ENCODE results near the gene NPHP4. TPM values are rescaled to one million over a fixed set of nuclear protein-coding genes. Genes with fewer than 3 reads are reported as not detected.
"Not testable (repeated sequence)": the region's sequence is repeated elsewhere in the genome, so short reads cannot be mapped to it uniquely, and the experiment has no call there.

The NPHP4 gene
- total RNA-seq, 2 donors from 2014 or later: 6.2 to 15.9 TPM

DNA sequence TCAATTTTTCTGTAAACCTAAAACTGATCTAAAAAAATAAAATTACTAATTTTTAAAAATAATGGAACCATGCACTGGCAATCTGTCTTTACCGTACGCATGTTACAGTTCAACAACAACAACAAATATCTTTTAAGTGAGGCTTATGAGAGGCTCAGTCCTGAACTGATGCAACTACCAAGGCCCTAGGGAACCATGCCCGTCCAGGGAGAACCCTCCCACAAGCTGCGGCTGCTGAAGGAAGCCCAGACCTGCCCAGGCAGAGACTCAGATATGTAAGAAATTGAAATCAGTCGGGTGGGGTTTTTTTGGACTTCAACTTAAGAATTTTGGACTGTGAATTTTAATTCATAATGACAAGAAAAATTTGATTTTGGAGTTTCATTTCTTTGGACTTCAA, 91.1 kb downstream of the NPHP4 start:
- Histone ChIP-seq H3K27me3 (no peaks in the 10 kb centered on the region), H3K9me3 (no peaks in the 10 kb centered on the region), H3K4me3 (no peak overlapping the region), H3K4me1 (no peaks in the 10 kb centered on the region), H3K36me3 (no peaks in the 10 kb centered on the region), H3K9ac (ENCODE audit: low read depth in 2 of 2, low read length in 2 of 2) (no peak overlapping the region), H3K27ac (no peak overlapping the region)
- intact Hi-C loops (cut with DNase I): no loop called here
- DNase-seq: no peak
- TF ChIP-seq, protein P1, sequence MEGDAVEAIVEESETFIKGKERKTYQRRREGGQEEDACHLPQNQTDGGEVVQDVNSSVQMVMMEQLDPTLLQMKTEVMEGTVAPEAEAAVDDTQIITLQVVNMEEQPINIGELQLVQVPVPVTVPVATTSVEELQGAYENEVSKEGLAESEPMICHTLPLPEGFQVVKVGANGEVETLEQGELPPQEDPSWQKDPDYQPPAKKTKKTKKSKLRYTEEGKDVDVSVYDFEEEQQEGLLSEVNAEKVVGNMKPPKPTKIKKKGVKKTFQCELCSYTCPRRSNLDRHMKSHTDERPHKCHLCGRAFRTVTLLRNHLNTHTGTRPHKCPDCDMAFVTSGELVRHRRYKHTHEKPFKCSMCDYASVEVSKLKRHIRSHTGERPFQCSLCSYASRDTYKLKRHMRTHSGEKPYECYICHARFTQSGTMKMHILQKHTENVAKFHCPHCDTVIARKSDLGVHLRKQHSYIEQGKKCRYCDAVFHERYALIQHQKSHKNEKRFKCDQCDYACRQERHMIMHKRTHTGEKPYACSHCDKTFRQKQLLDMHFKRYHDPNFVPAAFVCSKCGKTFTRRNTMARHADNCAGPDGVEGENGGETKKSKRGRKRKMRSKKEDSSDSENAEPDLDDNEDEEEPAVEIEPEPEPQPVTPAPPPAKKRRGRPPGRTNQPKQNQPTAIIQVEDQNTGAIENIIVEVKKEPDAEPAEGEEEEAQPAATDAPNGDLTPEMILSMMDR (IDR thresholded peaks at IDR 0.05): no peak

DNA sequence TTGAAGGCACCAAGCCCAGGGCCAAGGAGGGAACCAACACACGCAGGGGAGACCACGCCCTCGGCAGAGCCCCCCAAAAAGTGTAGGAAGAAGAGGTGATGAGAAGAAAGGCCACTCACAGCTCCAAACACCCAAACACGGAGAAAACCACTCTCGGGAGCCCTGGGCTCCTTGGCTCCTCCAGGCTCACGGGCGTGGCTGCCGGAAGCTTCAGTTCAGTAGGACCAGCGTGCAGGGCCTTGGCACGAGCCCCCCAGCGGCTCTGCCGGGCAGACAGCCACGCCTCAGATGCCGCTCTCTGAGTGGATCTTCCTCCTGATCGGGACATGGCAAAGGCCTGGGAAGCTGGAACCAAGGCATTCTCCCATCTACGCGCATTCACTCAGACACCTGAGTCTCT, 94.0 kb downstream of the NPHP4 start:
- no peaks in the 10 kb centered on the region for H3K9me3 ChIP-seq
- intact Hi-C loops (cut with DNase I): no loop called here
- no peak overlapping the region for H3K27ac ChIP-seq
- TF ChIP-seq, protein P1 (IDR thresholded peaks at IDR 0.05): no peak
- no peaks in the 10 kb centered on the region for H3K36me3 ChIP-seq
- H3K4me1 ChIP-seq: no peaks in the 10 kb centered on the region
- no peaks in the 10 kb centered on the region for H3K27me3 ChIP-seq
- no peak overlapping the region for H3K9ac ChIP-seq (ENCODE audit: low read depth in 2 of 2, low read length in 2 of 2)
- H3K4me3 ChIP-seq: no peak overlapping the region
- DNase-seq: no peak

DNA sequence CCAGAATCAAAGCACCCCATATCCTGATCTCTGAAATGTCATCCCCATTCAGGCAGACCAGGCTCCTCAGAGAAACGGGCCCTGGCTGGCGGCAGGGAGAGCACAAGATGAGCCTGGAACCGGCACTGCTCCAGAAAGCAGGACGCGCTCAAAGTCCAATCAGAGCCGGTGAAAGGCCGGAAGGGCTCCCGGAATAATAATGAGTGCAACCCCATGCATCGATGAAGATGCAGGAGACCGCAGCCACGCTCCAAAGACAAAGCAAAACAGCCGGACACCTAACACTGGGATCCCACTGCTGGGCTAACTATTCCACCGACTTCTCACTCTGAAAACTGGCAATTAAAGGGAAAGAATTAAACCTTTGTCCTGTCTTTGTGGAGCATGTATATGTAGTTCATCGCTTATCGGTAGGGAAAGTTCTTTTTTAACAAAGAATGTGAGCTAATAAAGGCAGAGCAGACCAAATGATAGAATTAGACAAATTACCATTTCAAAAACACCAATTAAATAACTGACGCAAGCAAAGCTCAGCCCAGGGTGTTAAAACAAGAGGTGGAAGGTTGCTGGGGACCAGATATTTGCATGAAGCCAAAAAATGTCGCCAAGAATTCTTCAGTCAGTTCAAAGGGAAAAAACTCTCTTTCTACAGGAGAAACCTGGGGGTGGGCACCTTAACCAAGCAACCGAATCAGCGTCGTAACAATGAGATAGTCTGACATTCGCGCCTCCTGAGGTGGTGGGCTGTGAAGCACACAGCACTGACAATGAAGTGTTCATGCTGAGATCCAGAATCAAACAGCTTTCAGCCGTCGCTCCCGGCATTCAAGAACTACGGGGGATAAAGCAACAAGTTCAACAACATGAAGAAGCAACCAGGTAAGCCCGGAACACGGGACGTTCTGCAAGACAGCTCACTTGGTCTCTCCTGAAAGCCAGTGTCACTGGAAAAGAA, 95.2 kb downstream of the NPHP4 start:
- no peak overlapping the region for H3K4me3 ChIP-seq
- H3K36me3 ChIP-seq: no peaks in the 10 kb centered on the region
- no peak overlapping the region for H3K27ac ChIP-seq
- H3K9me3 ChIP-seq: no peaks in the 10 kb centered on the region
- H3K27me3 ChIP-seq: no peaks in the 10 kb centered on the region
- intact Hi-C loops (cut with DNase I): no loop called here
- no peaks in the 10 kb centered on the region for H3K4me1 ChIP-seq
- no peak overlapping the region for H3K9ac ChIP-seq (ENCODE audit: low read depth in 2 of 2, low read length in 2 of 2)
- no peak for DNase-seq
- TF ChIP-seq, protein P1 (IDR thresholded peaks at IDR 0.05): no peak

DNA sequence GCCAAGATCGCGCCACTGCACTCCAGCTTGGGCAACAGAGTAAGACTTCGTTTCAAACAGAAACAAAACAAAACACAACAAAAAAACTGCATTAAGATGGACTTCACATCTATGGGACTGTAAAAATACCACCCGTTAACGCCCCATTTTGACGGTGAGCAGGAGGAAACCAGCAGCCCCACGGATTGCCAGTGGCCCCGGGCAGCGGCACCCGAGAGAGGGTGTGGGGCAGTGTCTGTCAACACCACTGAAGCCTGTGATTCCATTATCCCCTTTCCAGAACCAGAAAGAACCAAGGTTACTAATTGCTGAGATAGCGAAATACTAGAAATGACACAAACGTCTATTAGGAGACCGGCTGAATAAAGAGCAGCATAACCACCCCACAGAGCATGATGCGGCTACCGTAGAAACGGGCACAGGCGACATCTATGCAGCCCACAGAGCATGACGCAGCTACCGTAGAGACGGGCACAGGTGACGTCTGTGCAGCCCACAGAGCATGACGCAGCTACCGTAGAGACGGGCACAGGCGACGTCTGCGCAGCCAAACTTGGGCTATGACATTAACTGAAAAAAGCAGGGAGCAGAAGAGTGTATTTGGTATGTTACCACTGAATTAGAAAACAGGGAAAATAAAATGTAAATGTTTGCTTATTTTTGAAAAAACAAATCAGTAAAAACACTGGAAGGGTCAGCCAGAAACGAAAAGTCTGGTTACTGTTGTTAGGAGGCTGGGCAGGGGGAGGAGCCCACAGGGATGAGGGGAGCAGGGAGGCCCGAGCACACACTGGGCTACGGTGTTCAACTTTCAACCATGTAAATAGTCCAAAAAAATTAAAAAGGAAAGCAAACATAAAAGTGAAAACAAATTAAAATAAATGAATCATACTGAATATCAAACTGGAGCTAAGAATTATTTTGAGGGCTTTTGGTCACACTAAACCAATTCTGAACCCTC, 96.5 kb downstream of the NPHP4 start:
- H3K27ac ChIP-seq: no peak overlapping the region
- no peak overlapping the region for H3K9ac ChIP-seq (ENCODE audit: low read depth in 2 of 2, low read length in 2 of 2)
- H3K4me3 ChIP-seq: no peak overlapping the region
- TF ChIP-seq, protein P1 (IDR thresholded peaks at IDR 0.05): no peak
- H3K27me3 ChIP-seq: no peaks in the 10 kb centered on the region
- no peaks in the 10 kb centered on the region for H3K36me3 ChIP-seq
- intact Hi-C loops (cut with DNase I): no loop called here
- H3K4me1 ChIP-seq: no peaks in the 10 kb centered on the region
- no peak for DNase-seq
- H3K9me3 ChIP-seq: no peaks in the 10 kb centered on the region

DNA sequence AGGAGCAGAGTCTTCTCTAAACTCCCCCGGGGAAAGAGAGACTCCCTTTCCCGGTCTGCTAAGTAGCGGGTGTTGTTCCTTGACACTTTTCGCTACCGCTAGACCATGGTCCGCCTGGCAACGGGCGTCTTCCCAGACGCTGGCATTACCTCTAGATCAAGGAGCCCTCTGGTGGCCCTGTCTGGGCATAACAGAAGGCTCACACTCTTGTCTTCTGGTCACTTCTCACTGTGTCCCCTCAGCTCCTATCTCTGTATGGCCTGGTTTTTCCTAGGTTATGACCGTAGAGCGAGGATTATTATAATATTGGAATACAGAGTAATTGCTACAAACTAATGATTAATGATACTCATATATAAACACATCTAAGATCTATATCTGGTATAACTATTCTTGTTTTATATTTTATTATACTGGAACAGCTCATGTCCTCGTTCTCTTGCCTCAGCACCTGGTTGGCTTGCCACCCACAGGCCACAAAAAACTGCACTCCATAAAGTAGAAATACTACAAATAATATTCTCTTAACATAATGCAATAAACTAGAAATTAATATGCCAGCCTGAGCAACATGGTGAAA, 98.4 kb downstream of the NPHP4 start:
- H3K4me3 ChIP-seq; H3K9me3 ChIP-seq; H3K27me3 ChIP-seq; H3K4me1 ChIP-seq; H3K36me3 ChIP-seq; H3K9ac ChIP-seq (ENCODE audit: low read depth in 2 of 2, low read length in 2 of 2); DNase-seq; H3K27ac ChIP-seq; intact Hi-C loops (cut with DNase I): not testable (repeated sequence)
- TF ChIP-seq, protein P1 (IDR thresholded peaks at IDR 0.05): peak; percentile 26
